Right ventricle myocardium superior (tissue), 1 donor: ENCODE data around the gene METRN. TPM values are rescaled to one million over a fixed set of nuclear protein-coding genes. Genes with fewer than 3 reads are reported as not detected.
"Not testable (repeated sequence)": the region's sequence is repeated elsewhere in the genome, so short reads cannot be mapped to it uniquely, and the experiment has no call there.

Experiments
- ATAC-seq: fragments of 200-7000 bp; cut with Tn5 transposase; one replicate; pipeline ENCODE4 v1.9.1; 2020; ENCODE audit warnings: mild to moderate bottlenecking; ENCODE audit not compliant: poor library complexity
- DNase-seq: peaks from one replicate; pipeline ENCODE4 v3.0.0-alpha.2; 2020
- intact Hi-C: fragments of 100-400 bp; cut with DNase I; formaldehyde crosslinking; loops from one replicate; pipeline ENCODE4 v1.11.2; 2022
- total RNA-seq: library from RNA; stranded (reverse); fragmentation: NEBNext Ultra II Directional; extraction: Animal tissue kit (Norgen Biotek cat#: 25700); gene quantifications from one replicate; pipeline ENCODE4 v1.2.1, GENCODE V29; 2021
- donor health status: DM: no; HTN: yes; CAD: no; lungs with severe emphysema.

The METRN gene
- total RNA-seq, 1 donor from 2014 or later, result 59.6 TPM

GRCh38 chr16:742894-743293, 28.0 kb downstream of the METRN start:
- not testable (repeated sequence) for DNase-seq

GRCh38 chr16:743794-744500, 29.0 kb downstream of the METRN start:
- DNase-seq (no peak), ATAC-seq (no peak)
- intact Hi-C loops, result no loop called here

More at GRCh38 chr16:742894-743293, 28.0 kb downstream of the METRN start:
- ATAC-seq, intact Hi-C loops: not testable (repeated sequence)

DNA sequence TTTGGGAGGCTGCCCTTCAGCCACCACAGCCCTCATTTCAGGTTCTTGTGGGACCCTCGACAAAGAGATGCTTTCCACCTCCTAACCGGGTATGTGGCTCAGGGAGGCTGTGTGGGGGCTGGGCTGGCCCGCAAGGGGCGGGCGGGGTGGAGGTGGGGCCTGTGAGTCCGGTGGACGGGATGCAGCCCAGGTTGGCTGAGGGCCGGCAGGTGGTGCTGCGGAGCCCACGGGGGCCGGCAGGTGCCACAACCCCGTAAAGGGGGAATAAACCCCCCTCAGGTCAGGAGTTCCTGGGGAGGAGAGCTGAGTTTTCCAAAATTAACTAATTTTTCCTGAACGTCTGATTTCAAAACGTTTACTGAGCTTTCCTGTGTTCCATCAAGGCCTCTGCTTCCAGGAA, 30.8 kb downstream of the METRN start:
- ATAC-seq (no peak), DNase-seq (no peak)
- intact Hi-C loops, result no loop called here

GRCh38 chr16:746637-747036, 31.7 kb downstream of the METRN start:
- DNase-seq (no peak), ATAC-seq (no peak)
- intact Hi-C loops, result no loop called here

DNA sequence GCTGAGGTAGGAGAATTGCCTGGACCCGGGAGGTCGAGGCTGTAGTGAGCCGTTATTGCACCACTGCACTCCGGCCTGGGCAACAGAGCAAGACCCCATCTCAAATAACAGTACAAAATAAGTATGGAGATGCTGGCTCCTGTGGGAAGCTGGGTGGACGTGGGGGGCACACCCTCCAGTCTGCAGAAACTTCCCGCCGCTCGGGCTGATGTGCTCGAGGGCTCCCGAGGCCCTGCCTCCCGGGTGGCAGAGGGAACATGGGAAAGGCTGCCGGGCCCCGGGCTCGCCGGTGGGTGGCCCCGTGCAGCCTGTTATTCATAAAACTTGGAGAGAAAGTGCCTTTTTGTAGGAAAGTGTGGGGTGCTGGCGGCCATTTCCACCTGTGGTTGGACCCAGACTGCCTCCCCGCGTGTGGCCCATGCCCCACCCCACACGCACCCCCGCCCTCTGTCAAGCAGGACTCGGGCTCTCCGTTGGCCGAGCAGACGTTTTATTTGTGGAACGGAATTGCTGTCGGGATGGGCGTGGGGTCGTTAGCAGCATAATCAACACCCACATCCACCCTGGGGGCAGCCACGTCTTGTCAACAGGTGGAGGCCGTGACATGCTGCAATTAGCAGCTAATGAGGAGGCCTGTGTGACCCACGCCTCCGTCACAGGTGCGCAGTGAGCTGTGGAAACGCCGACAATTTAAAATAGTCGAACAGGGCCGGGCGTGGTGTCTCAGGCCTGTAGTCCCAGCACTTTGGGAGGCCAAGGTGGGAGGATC, 33.2 kb downstream of the METRN start:
- no peak for ATAC-seq
- no peak for DNase-seq
- intact Hi-C loops, result no loop called here

GRCh38 chr16:749010-749409, 34.1 kb downstream of the METRN start:
- no peak for ATAC-seq
- intact Hi-C loops, result no loop called here
- DNase-seq, result no peak

GRCh38 chr16:750485-750884, 35.6 kb downstream of the METRN start:
- DNase-seq (no peak), ATAC-seq (no peak)
- intact Hi-C loops, result no loop called here

- ATAC-seq, result peak; percentile 79
- intact Hi-C loops, result no loop called here
- DNase-seq, result no peak
These were observed 36.5 kb downstream of the METRN start for GRCh38 chr16:751152-752006.

DNA sequence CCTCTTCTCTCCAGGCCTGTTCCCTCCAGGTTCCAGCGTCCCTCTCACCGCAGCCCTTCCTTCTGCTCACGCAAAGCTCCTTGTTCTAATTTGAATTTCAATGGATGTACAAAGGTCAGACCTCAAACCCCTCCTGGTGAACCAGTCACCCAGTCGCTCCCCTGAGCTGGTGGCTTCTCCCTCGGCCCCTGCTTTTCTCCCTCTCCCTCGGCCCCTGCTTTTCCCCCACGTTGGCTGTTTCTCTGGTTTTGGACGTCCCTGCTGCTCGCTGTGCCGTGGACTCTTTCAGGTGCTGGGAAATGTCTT, 37.0 kb downstream of the METRN start:
- intact Hi-C loops, result no loop called here
- ATAC-seq (no peak), DNase-seq (no peak)

GRCh38 chr16:754121-754607, 39.2 kb downstream of the METRN start:
- DNase-seq, ATAC-seq, intact Hi-C loops: not testable (repeated sequence)

- intact Hi-C loops, result no loop called here
- DNase-seq, result no peak
- peak; percentile 36 for ATAC-seq
These were observed 39.7 kb downstream of the METRN start for GRCh38 chr16:754656-755055.

DNA sequence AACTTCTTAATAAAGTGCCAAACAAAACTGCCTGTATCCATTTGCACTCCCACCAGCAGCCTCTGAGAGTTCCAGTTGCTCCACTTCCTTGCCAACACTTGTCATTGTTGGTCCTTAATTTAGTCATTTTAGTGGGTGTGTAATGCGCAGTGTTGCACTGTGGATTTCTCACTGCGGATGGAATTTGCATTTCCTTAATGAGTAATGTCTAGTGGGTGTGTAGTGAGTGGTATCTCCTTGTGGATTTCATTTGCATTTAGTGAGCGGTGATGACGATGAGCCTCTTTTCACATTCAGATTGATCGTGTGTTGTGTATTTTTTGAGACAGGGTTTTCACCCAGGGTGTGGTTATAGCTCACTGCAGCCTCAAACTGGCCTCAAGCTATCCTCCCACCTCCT, 41.5 kb downstream of the METRN start:
- ATAC-seq (no peak), DNase-seq (no peak)
- intact Hi-C loops, result no loop called here

DNA sequence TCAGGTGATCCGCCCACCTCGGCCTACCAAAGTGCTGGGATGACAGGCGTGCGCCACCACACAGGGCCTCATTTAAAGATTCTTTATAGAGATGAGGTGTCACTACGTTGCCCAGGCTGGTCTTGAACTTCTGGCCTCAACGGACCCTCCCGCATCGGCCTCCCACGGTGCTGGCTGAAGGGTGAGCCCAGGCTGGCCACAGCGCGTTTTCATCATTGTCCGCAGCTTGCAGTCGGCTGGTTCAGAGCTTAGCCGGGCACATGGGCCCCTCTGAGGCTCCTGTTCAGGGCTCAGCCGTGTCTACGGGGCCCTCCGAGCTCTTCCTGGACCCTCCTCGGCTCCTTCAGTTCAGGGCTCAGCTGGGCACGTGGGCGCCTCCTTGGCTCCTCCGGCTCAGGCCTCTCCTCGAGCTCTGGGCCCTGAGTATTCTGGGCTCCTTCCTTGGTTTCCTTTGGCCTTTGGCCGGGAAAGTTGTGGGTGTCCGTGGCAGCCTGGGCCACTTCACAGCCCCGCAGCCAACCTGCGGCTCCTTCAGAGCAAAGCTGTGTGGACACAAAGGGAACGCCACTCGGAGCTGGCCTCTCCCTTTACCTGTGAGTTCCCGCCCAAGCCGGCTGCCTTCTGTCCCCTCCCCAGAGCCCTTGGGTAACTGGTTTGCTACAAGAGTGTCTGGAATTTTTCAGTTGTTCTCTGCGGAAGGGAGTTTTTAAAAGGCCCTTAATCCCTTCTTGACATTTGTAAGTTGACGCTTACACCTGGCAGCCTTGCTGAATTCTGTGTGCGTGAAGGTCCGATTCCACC, 44.4 kb downstream of the METRN start:
- ATAC-seq (no peak), DNase-seq (no peak)
- intact Hi-C loops, result no loop called here

GRCh38 chr16:760065-760464, 45.1 kb downstream of the METRN start:
- intact Hi-C loops, result no loop called here
- ATAC-seq, result no peak
- no peak for DNase-seq

DNA sequence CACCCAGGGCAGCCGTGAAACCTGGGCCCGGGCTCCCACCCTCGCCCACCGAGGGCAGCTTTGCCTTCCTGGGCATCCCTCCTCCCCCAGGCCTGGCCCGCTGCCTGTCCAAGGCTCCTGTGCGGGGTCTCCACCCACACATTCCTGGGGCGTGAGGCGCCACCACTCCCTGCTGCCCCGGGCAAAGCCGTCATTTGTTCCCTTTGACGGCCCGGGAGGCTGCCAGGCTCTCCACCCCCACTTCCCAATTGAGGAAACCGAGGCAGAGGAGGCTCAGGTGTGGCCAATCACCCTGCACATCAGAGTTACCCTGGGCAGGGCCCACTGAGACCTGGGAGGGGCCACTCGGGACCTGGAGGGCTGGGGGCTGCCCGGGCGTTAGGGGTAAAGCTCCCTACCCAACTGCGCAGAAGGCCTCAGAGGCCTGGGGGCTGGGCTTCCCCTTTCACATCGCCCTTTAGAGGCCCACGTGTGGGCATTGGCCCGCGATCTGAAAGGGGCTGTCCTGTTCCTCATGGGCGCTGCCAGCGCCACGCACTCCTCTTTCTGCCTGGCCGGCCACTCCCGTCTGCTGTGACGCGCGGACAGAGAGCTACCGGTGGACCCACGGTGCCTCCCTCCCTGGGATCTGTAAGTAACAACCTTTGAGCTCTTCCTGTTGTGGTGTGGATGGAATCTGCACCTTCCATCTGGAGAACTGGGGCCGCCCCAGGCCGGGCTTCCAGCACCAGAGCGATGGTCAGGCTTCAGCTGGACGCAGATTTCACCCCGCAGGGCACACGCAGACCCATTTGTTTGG, 45.8 kb downstream of the METRN start, which contains the start of gene MSLN:
Gene MSLN (plus strand): TSS at position 190 of the 799 bp plus-strand sequence. CDS start 1,947 bp downstream, outside the sequence.
- intact Hi-C loops, result no loop called here
- DNase-seq (no peak), ATAC-seq (peak; percentile 31)

- intact Hi-C loops, result no loop called here
- ATAC-seq, result no peak
- no peak for DNase-seq
These were observed 47.0 kb downstream of the METRN start for GRCh38 chr16:761625-762513.
